Skeletal muscle cell (primary cell): ENCODE results near the gene NALCN.

Experiments used
- DNase-seq: peaks from one replicate; pipeline ENCODE4 v3.0.0-alpha.2; 2010; ENCODE audit warnings: low read depth
- H3K4me3 ChIP-seq: 2 replicates; pipeline ENCODE4 v1.5.1; 2011; ENCODE audit warnings: low read depth, mild to moderate bottlenecking, control low read depth, low read length, moderate library complexity

NALCN gene

DNA sequence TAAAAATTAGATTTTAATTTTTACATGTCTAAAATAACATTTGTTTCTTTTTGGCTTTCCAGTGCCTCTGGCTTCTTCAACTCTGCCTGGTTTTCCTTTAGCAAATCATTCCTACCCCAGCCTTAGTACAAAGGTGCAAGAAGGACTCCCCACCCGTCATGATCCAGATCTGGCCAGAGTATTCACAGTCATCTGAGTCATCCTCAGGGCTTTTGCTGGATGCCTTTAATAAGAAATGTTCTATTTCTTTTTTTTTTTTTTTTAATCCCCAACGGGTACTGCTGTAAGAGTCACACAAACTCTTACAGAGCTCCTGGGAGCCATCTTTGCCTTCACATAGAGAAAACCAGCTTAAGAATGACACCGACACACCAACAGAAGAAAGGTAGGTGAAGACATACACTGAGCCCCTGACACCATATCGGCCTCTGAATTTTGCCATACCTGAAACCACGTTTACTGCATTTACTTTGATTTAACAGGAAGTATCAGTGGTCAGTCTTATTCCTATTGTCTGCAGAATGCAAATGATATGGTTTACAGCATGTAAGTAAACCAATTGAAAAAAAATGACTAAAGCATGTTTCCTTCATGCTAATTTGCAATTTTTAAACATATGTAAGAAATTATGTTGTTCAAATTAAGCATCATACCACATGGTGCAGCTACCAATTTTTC lies 184.4 kb downstream of the NALCN start:
- peak; percentile 20 for DNase-seq
- H3K4me3 ChIP-seq = no peak overlapping the region

DNA sequence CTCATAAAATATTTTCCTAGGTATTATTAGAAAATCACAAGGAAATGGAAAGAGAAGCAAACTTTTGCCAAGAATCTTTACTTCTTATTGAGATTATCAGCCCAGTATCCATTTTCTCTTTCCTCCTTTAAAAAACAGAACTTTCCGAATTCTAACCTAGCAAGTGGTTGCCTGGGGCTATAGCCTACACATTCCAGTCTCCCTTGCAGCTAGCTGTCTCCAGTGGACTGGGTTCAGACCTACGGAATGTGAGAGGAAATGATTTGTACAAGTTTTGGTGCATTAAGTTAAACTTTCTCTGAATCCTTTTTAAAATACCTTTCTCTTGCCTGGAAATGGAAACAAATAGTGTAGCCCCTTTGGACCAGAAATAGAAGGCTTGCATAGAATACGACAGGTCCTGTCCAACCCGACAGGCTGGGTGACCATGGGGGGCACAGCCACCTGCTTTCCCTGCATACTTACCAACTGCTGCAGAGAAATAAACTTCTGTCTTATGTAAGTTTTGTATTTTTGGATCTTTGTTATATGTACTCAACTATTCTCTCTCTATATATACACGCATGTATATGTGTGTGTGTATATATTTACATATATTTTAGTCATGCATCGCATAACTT lies 185.9 kb downstream of the NALCN start:
- DNase-seq = no peak
- H3K4me3 ChIP-seq = no peak overlapping the region

DNA sequence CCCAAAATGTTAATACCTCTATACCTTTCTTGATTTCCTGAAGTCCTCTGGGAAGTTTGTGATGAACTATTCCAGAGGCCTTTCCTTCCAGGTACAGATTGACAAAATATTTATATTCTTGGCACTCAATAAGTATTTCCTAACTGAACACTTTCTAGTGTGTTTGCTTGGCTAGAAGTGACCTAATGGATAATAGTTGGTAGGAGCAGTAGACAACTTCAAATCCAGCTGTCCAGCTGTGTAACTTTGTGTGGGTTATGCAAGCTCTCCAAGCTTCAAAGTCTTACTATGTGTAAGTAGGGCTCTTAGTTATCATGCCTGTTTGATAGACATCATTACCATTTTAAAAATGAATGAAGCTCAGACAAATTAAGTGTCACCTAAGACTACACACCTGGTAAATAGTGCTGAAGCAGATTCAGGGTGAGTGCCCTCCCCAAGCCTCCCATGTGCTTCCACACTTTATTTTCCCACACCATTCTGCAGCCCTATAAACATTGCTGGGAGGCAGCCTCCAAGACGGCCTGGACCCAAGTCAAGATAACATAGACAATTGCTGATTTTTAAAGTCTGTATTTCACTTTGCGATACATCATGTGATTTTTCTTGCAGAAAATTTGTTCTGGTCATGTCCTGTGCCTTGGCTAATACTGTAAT lies 196.6 kb downstream of the NALCN start:
- no peak overlapping the region for H3K4me3 ChIP-seq
- DNase-seq = no peak

DNA sequence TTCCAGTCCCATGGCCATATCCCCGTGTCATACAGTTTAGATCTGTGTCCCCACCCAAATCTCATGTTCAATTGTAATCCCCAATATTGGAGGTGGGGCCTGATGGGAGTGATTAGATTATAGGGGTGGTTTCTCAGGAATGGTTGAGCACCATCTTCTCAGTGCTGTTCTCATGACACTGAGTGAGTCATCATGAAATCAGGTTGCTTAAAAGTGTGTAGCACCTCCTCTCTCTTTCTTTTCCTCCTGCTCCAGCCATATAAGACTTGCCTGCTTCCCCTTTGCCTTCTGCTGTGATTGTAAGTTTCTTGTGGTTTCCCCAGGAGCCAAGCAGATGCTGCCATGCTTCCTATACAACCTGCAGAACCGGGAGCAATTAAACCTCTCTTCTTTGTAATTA lies 197.8 kb downstream of the NALCN start:
- H3K4me3 ChIP-seq = no peak overlapping the region
- DNase-seq = no peak

DNA sequence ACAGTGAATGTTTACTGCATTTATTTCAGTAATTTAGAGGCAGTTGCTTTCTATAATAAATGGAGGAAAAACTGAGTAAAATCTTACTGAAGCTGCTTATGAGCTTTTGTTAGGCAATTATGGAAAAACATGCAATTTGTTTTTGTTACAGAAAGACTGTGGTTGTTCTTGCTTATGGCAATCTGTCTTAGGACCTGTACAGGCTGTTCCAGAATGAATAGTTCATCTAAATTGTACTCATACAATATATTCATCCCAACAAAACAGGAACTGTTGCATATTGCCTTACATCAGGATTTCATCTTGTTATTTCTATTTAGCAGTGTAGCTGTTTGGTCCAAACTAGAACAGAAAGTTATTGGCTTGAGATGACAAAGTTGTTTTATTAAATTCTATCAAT lies 199.2 kb downstream of the NALCN start:
- no peak for DNase-seq
- H3K4me3 ChIP-seq = no peak overlapping the region

DNA sequence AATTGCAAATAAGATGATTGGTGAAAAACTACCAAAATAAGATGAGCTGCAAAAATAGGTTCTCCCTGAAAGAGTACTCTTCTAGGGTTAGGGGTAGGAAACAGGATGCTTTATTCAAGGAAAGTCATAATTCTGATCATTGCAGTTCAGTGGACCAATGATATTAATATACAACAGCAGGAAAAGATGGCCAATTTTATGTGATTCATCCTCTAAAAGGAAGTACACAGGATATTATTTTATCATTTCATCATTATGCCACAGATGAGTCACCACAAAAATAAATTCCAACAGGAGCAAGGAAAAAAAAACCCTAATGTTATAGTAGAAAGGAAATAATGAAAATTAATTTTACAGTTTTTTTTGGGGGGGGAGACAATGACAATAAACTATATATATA lies 205.0 kb downstream of the NALCN start:
- H3K4me3 ChIP-seq = no peak overlapping the region
- DNase-seq = no peak

DNA sequence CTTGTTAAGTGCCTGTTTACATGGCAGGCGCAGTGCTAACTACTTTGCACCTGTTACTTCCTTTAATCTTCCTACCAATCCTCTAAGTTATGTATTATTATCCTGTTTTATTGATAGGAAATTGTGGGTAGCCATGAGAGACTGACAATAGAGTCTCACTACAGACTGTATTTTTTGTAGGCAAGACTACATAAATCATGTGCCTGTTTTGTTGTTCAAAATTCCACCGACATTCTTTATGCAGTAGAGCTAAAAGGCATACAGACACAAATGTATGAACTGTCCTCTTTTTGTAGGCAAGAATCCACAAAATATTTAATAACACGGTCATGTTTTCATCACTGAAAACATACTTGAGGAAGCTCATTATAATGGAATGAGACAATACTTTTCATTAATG lies 205.5 kb downstream of the NALCN start:
- DNase-seq = no peak
- H3K4me3 ChIP-seq = no peak overlapping the region

DNA sequence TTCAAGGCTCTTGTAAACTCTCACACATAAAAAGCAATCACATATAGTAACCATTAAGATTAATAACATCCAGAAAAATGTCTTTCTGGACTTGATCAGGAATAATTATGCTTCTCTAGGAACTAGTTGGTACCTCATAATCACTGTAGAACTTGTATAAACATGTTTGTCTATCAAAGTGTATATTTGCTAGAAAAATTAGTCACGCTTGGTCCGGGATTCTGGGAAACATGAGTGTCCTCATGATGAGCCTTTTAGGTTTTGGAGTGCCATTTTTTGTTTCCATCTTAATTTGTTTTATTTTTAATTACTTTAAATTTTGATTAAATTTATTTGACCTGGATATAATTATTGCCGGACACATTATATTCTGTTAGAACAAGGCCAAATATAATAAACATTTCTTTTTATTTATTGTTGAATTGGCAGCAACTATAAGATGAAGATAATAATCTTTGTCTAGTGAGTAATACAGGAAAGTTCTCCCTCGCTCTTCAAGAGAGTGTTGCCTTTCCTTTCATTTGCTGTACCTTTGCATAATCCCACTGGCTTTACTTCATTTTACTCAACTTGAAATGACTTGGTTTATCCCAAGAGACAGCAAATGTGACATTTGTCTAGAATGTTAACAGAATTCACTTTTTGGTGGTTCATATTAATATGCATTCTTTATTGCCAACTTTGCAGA lies 207.0 kb downstream of the NALCN start:
- DNase-seq = no peak
- H3K4me3 ChIP-seq = no peak overlapping the region

DNA sequence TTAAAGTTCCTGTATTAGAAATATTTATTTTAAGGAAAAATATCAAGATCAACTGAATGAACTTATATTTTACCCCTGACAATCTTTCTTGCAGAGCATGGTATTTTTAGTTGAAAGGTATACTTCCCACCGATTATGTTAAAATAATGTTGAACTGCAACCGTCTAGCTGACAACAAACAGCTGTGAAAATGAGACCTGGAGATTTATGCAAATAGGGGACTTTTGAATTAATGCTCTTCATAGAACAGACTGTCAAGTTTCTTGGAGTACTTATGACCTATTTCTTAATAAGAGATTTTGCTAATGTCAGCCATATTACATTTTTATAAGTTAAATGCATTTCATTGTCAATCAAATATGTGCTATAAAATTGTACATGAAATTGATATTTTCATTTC lies 210.9 kb downstream of the NALCN start:
- H3K4me3 ChIP-seq = no peak overlapping the region
- no peak for DNase-seq

DNA sequence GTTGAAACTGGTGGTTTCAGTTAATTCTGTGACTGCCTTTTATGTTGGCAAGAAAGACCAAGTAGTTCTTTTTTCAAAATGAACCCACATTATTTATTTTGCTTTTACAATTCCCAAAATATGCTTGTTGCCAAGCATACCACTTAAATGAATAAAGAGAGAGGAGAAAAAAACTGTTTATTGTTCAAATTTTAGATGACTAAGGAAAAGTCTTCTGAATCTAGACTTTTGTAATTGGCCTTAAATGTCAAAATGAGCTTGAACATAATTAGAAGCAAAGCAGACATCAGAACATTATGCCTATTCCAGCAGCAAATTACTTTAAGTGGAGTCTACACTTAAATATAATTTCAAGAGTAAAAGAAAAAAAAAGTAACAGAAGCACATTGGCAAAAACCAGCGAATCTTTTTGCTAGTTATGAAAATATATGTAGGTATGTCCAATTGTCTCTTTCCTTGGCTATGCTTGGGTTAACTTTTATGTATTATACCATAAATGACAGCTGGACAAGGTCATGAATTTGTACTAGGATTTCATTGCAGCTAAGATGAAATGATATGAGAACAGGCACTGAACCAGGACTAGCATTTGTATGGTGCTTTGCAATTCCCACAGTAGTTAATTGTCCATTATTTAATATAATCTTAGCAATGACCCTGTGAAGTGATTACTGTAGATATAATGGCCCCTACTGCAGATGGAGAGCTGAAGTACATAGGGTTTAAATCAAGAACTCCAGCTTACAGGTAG lies 211.9 kb downstream of the NALCN start:
- H3K4me3 ChIP-seq = no peak overlapping the region
- DNase-seq = no peak

DNA sequence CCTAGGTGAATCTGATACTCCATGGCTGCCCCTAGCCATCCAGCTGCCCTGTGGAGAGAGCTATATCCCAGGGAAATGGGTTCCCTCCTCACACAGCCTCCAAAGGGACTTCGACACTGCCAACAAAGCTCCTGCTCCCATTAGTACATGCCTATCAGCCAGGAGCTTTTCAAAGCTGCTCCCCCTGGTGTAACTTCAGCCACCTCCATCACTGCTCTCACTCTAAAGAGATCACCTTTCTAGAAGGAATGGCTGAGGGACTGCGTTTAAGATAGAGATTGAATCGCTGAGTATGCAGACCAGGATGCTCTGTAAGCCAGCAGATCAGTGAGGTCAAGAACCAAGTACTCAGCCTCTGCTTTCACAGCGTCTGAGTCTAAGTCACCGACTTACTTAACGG lies 213.7 kb downstream of the NALCN start:
- H3K4me3 ChIP-seq = no peak overlapping the region
- DNase-seq = no peak

DNA sequence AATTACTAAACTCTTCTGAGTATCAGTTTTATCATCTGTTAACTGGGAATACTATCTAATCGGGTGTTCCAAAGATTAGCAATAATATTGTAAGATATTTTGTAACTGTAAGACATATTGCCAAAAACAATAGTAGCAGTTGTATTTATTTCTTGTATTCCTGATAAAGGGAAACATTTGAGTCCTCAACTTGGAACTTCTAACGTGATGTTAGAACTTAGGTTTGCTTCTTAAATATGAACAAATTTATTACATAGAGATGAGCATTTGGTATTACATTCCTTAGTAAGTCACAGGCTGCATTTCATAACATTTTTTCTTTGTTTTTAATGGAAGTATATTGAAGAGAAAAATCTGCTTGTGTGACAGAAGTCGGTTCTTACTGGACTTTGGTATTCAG lies 225.3 kb downstream of the NALCN start:
- no peak overlapping the region for H3K4me3 ChIP-seq
- DNase-seq = no peak

DNA sequence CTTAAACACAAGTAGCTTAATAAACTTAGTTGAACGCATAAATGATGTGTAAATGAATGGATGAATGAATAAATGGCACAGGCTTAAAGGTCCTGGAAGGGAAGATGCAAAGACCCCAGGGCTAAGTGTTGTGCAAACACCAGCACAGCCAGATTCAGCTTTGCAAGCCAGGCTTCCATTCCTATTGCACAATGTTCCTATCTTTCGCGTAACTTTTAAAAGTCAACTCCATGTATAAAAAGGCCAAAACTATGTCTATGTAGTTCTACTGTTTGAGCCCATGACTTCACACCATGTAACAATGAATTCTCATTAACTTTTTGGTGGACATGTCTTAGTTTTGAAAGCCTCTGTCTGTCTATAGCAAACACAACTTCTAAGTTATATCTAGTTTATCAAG lies 226.0 kb downstream of the NALCN start:
- DNase-seq = peak; percentile 7
- H3K4me3 ChIP-seq = no peak overlapping the region

DNA sequence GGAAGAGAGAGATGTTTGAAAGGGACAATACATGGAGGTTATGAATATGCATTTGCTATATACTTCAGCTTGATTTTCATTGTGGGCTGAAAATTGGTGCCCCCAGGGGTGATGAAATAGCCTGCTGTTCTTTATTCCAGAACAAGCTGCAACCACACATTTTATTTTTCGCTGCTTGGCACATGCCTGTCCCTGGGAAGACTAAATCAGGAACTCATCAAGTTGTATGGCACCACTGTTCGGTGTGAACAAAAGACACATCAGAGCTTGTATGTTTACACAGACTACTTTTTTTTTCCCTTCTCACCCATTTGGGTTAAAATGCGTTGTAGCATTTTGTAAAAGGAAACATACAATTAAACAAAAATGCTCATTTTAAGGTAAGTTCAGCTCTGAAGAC lies 230.7 kb downstream of the NALCN start:
- DNase-seq = no peak
- H3K4me3 ChIP-seq = no peak overlapping the region

DNA sequence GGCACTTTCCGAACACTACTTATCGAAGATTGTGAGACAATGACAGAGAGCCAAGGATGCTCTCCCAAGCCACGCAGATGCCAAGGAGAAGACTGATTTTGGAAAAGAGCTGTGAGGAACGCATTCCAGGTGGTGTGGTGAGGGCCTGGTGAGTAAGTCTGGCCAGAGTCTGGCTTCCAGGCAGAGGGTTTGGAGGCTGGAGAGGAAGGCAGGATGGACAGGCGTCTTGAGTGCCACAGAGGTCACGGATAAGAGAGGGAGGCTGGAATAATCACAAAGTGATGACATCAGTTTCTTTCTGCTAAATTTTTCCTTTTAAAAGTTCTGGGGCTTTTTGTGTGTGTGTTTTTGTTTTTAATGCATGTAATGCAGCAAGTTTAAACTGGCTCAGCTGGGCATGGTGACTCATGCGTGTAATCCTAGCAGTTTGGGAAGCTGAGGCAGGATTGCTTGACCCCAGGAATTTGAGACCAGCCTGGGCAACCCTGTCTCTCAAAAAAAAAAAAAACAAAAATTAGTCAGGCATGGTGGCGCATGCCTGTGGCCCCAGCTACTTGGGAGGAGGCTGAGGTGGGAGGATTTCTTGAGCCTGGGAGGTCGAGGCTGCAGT lies 235.1 kb downstream of the NALCN start:
- no peak overlapping the region for H3K4me3 ChIP-seq
- DNase-seq = no peak

DNA sequence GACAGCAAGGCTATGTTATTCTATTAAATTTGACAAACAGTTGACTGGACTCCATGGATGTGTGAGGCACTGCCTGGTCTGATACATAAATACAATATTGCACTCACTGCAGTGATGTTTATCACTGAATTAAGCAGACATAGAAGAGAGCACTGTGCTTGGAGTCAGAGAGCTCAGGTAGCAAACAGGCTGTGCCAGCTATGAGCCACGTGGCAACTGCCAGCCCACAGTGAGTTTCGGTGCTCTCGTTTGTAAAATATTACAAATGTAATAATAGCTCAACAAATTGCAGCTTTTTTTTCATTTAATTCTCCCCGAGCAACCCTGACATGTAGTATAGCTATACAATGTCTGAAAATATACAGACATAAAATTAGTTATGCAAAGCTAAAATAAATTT lies 237.3 kb downstream of the NALCN start:
- no peak overlapping the region for H3K4me3 ChIP-seq
- DNase-seq = no peak

DNA sequence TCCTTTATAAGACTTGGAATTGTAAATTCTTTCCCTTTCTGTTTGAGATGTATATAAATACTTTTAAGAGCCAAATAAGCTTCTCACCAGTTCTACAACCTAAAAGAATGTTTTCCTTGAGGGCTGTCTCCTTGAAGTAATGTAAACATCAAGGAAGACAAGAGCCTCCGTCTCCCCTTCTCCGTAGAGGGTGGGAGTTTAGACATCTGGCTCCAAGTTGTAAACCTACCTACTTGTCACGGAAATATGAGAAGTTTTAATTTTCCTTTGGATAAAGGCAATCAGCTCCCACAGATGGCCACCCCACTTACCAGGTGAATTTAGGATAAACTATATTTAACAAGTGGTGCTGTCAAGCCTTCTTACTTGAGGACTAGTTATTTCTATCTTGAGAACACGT lies 237.9 kb downstream of the NALCN start:
- H3K4me3 ChIP-seq = no peak overlapping the region
- DNase-seq = no peak

DNA sequence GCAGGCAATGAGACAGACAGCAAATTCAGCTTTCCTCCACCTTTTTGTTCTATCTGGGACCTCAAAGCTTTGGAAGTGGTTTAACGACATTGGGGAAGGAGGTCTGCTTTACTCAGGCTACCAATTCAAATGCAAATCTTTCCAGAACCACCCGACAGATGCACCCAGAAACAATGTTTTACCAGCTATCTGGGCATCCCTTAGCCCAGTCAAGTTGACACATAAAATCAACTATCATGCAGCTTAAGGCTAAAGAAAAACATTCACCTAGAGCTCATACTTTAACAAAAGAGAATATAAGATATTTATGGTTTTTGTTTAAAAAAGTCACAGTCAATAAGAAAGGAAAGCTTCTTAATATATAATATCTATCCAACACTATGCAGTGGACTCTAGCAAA lies 246.0 kb downstream of the NALCN start:
- no peak overlapping the region for H3K4me3 ChIP-seq
- DNase-seq = no peak

DNA sequence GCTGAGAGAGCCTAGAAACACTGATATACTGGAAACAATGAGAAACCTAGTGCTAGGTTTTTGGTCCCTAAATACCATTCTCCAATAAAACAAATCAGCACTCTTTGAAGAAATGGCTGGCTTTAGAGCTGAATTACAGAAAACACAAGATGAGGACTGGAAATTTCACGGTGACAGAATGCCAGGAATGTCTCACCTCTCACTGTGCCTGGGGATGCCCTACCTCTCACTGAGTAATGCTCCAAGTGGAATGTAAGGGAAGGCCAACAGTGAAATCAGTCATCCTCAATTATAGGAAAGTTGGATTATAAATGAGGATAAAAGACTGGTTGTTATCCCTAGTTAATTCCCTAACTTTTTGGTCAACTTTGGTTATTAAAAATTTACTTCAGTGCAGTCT lies 259.0 kb downstream of the NALCN start:
- no peak overlapping the region for H3K4me3 ChIP-seq
- DNase-seq = no peak

DNA sequence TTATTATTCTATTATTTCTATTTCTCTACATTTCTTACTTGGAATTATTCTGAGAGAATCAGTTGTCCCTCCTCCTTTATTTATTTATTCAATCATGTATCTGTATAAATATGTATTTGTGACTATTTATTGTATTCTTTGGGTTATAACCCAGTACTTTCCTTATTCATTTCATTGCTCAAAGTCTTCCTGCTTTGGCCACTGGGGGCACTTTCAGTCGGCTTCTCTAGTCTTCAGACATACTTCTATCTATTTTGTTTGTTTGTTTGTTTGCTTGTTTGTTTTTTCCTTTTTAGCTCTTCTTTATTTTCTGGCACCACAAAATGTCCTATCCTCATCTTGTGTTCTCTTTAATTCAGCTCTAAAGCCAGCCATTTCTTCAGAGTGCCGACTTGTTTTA lies 260.4 kb downstream of the NALCN start:
- no peak overlapping the region for H3K4me3 ChIP-seq
- DNase-seq = no peak
